ENCODE data around the gene DPH2. TPM values are rescaled to one million over a fixed set of nuclear protein-coding genes. Genes with fewer than 3 reads are reported as not detected.

Gene DPH2
- total RNA-seq, 1 experiment from 2014 or later, result 47.9 TPM

GRCh38 chr1:43992232-43992995 lies 22.6 kb downstream of the DPH2 start:
- H3K27ac ChIP-seq, result no peak overlapping the region
- peak overlapping the region; percentile 68 for H3K4me3 ChIP-seq
- H3K27me3 ChIP-seq, result no peaks in the 10 kb centered on the region
- DNase-seq, result no peak
- no peaks in the 10 kb centered on the region for H3K9me3 ChIP-seq (replicated peaks)
- H3K4me1 ChIP-seq, result peaks cover 6% of the 10 kb centered on the region
- no peaks in the 10 kb centered on the region for H3K36me3 ChIP-seq

GRCh38 chr1:43993206-43993914 lies 23.6 kb downstream of the DPH2 start:
- Histone ChIP-seq H3K36me3 (no peaks in the 10 kb centered on the region), H3K4me1 (peaks cover 9% of the 10 kb centered on the region), H3K27me3 (no peaks in the 10 kb centered on the region), H3K27ac (no peak overlapping the region), H3K4me3 (no peak overlapping the region), H3K9me3 (replicated peaks) (no peaks in the 10 kb centered on the region)
- DNase-seq, result no peak

- Histone ChIP-seq H3K4me1 (peaks cover 9% of the 10 kb centered on the region), H3K4me3 (no peak overlapping the region), H3K27ac (no peak overlapping the region), H3K27me3 (no peaks in the 10 kb centered on the region), H3K36me3 (no peaks in the 10 kb centered on the region), H3K9me3 (replicated peaks) (no peaks in the 10 kb centered on the region)
- no peak for DNase-seq
Observed at GRCh38 chr1:43994071-43994470, 24.3 kb downstream of the DPH2 start.

- Histone ChIP-seq H3K27me3 (no peaks in the 10 kb centered on the region), H3K9me3 (replicated peaks) (no peaks in the 10 kb centered on the region), H3K4me1 (peaks cover 9% of the 10 kb centered on the region), H3K4me3 (no peak overlapping the region), H3K27ac (no peak overlapping the region), H3K36me3 (no peaks in the 10 kb centered on the region)
- DNase-seq, result peak; percentile 55 to 60
Observed at GRCh38 chr1:43994794-43995790, 25.3 kb downstream of the DPH2 start.

GRCh38 chr1:43995984-43996732 lies 26.3 kb downstream of the DPH2 start:
- Histone ChIP-seq H3K36me3 (no peaks in the 10 kb centered on the region), H3K27ac (no peak overlapping the region), H3K4me1 (peaks cover 9% of the 10 kb centered on the region), H3K27me3 (no peaks in the 10 kb centered on the region), H3K9me3 (replicated peaks) (no peaks in the 10 kb centered on the region), H3K4me3 (no peak overlapping the region)
- no peak for DNase-seq

GRCh38 chr1:43996733-43997115 lies 26.9 kb downstream of the DPH2 start:
- H3K4me1 ChIP-seq, result peaks cover 9% of the 10 kb centered on the region
- DNase-seq, result no peak
- no peaks in the 10 kb centered on the region for H3K36me3 ChIP-seq
- no peak overlapping the region for H3K27ac ChIP-seq
- no peaks in the 10 kb centered on the region for H3K9me3 ChIP-seq (replicated peaks)
- no peaks in the 10 kb centered on the region for H3K27me3 ChIP-seq
- H3K4me3 ChIP-seq, result no peak overlapping the region

- H3K27ac ChIP-seq, result no peak overlapping the region
- H3K36me3 ChIP-seq, result no peaks in the 10 kb centered on the region
- peak overlapping the region; percentile 5; the same call in 1 of the 2 replicates for H3K4me3 ChIP-seq
- H3K9me3 ChIP-seq (replicated peaks), result no peaks in the 10 kb centered on the region
- peaks cover 9% of the 10 kb centered on the region for H3K4me1 ChIP-seq
- peak; percentile 37 to 56 for DNase-seq
- H3K27me3 ChIP-seq, result no peaks in the 10 kb centered on the region
Observed at GRCh38 chr1:43997295-43997999, 27.6 kb downstream of the DPH2 start.

- no peak for DNase-seq
- no peaks in the 10 kb centered on the region for H3K9me3 ChIP-seq (replicated peaks)
- no peak overlapping the region for H3K4me3 ChIP-seq
- H3K27me3 ChIP-seq, result no peaks in the 10 kb centered on the region
- no peaks in the 10 kb centered on the region for H3K36me3 ChIP-seq
- peaks cover 9% of the 10 kb centered on the region for H3K4me1 ChIP-seq
- H3K27ac ChIP-seq, result no peak overlapping the region
Observed at GRCh38 chr1:43998000-43998378, 28.2 kb downstream of the DPH2 start.

GRCh38 chr1:43999455-43999854 lies 29.6 kb downstream of the DPH2 start:
- H3K4me3 ChIP-seq, result no peak overlapping the region
- H3K27ac ChIP-seq, result no peak overlapping the region
- H3K4me1 ChIP-seq, result peaks cover 9% of the 10 kb centered on the region
- no peaks in the 10 kb centered on the region for H3K36me3 ChIP-seq
- H3K27me3 ChIP-seq, result no peaks in the 10 kb centered on the region
- no peaks in the 10 kb centered on the region for H3K9me3 ChIP-seq (replicated peaks)
- DNase-seq, result no peak

- Histone ChIP-seq H3K4me3 (no peak overlapping the region), H3K27me3 (no peaks in the 10 kb centered on the region), H3K27ac (no peak overlapping the region), H3K36me3 (no peaks in the 10 kb centered on the region), H3K9me3 (replicated peaks) (no peaks in the 10 kb centered on the region), H3K4me1 (peaks cover 9% of the 10 kb centered on the region)
- DNase-seq, result no peak
Observed at GRCh38 chr1:44000122-44000665, 30.4 kb downstream of the DPH2 start.

GRCh38 chr1:44002165-44002564 lies 32.4 kb downstream of the DPH2 start:
- Histone ChIP-seq H3K9me3 (replicated peaks) (no peaks in the 10 kb centered on the region), H3K4me1 (peaks cover 6% of the 10 kb centered on the region), H3K36me3 (no peaks in the 10 kb centered on the region), H3K4me3 (no peak overlapping the region), H3K27me3 (no peaks in the 10 kb centered on the region), H3K27ac (no peak overlapping the region)
- no peak for DNase-seq

- Histone ChIP-seq H3K36me3 (no peaks in the 10 kb centered on the region), H3K4me3 (no peak overlapping the region), H3K9me3 (replicated peaks) (no peaks in the 10 kb centered on the region), H3K27me3 (no peaks in the 10 kb centered on the region), H3K4me1 (peaks cover under 1% of the 10 kb centered on the region), H3K27ac (no peak overlapping the region)
- DNase-seq, result no peak
Observed at GRCh38 chr1:44002606-44003157, 32.9 kb downstream of the DPH2 start.

- Histone ChIP-seq H3K36me3 (no peaks in the 10 kb centered on the region), H3K4me3 (no peak overlapping the region), H3K4me1 (no peaks in the 10 kb centered on the region), H3K27ac (no peak overlapping the region), H3K9me3 (replicated peaks) (no peaks in the 10 kb centered on the region), H3K27me3 (no peaks in the 10 kb centered on the region)
- no peak for DNase-seq
Observed at GRCh38 chr1:44008259-44008658, 38.4 kb downstream of the DPH2 start.

All from SJCRH30 (cell line).